Fibroblast of the conjunctiva (primary cell): ENCODE results near the gene PPM1F.
A peak's percentile ranks its signal among the peaks of the same experiment; 100 is the strongest.
"Not testable (repeated sequence)": the region's sequence is repeated elsewhere in the genome, so short reads cannot be mapped to it uniquely, and the experiment has no call there.

ENCODE experiments used
- DNase-seq: peaks from one replicate; pipeline ENCODE4 v3.0.0-alpha.2; 2010; ENCODE audit warnings: low read depth

Gene PPM1F

DNA sequence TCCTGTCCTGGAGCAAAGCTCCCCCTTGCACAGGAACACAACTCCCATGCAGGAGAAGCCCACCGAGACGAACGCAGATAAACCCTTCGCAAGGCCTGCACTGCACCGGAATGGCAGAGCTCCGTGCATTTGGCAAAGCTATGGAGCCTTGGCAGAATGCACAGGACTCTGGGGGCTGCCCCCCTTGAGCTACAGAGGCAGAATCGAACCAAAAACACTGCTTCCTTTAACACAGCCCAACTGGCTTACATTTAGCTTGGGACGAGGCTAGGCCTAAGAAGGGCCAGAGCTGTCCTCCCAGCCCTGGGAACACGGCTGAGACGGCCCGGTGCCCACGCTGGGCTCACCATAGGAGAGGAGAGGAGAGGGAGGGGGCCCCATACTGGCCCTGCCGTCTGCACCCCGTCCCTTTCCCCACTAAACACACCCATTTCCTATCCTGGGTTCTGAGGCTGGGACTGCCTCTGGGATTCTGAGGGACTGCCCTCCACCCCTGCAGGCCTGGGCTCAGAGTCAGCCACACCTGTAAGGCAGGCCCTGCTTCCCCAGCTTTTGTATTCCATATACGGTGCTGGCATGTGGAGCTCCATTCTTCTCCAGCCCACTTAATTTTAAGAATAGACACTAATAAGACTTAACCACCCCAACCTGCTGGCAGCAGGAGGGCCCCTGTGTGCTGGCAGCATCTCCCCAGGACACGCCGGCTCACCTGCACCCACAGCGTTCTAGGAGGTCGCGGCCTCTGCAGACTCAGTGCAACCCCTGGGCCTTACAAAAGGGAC lies 32.9 kb downstream of the PPM1F start:
- no peak for DNase-seq

DNA sequence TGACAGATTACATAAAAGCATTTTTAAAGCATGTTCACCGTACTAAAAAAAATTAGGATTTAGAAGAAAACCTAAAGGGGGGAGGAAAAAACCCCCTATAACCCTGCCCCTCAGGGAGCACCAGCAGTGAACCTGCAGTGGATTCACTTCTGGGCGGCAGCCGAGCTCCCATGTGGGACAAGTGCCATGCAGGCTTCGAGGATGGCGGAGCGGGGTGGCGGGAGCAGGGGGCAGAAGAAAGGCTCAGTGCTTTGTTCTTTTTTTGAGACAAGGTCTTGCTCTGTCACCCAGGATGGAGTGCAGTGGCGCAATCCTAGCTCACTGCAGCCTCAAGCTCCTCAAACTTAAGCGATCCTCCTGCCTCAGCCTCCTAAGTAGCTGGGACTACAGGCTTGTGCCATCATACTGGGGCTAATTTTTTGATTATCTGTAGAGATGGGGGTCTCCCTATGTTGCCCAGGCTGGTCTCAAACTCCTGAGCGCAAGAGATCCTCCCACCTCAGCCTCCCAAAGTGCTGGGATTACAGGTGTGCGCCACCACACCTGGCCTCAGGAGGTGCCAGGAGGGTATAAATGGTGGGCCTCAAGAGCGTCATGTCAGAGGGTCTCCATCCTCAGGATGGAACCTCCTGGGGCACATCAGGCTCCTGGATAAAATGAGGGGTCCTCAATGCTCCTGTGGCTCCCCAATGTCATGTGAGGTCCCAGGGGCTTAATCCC lies 34.0 kb downstream of the PPM1F start:
- DNase-seq = no peak

DNA sequence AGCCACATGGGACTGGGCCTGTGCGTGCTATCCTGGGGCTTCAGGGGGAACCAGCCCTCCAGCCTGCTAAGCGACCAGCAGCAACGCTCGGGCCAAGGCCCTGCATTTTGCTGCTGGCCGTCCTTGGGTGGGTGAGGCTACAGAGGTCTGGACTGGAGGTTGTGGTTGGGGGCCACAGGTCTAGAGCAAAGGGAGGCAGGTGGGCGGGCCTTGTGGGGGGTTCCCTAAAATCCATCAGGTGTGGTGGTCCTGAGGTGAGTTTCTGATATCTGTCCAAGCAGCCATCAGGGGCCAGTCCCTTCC lies 34.7 kb downstream of the PPM1F start:
- DNase-seq = no peak

DNA sequence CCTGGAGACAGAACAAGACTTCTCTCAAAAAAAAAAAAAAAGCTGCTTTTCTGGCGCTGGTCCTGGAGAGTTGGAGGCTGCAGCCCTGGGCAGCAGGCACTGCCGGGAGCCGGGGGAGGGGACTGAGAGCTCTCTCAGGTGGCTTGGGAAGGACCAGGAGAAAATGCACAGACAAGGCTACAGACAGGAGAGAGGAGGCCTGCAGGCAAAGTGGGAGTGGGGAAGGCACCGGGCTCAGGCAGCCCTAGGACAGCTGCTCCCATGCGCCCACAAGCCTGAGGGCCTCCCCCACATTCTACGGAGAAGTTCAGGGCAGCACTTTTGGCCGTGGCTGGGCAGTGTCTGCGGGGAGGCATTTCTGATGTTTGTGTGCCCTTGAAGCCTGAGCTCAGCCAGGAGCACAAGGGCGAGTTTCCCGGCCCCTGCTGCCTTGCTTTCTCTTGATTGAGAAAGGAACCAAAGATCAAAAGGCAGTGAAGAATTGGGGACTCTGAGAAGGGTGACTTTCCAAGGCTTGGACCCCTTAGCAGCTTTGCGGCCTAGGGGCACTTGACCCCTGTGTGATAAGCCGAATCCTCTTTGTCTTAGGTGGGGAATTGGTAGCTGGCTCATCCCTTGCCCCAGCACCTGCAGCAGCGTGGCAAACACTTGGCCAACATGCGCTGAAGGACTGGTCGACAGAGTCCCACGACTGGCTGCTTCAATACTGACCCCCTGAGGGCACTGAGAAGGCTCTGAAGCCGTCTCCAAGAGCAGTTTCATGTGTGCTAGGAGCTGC lies 35.3 kb downstream of the PPM1F start:
- peak; percentile 10 for DNase-seq

DNA sequence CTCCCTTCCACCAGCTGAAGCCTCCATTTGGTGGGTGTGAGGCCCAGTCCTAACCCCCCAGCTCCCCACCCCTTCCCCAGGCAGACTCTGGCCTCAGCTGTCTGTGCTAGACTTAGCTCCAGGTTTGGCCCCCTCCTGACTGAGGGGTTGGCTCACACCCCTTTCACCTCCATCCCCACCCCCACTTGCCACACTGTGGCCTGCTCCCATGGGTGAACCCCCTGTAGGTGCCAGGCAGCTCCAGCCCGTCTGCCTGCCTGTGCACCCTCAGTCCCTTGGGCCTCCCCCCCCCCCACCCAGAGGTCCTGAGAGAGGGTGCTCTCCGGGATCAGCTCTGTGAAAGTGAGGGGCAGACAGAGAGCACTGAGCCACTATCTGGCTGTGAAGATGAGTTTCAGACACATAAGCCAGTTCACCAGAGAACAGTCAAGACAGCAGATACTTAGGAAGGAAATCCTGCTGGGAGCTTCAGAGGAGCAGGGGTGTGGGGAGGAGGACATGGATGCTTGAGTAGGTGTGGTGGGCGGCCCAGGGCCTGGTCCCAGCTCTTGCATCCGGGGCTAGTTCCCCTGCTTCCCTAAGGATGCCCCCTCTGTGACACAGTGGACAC lies 36.2 kb downstream of the PPM1F start:
- DNase-seq = no peak

DNA sequence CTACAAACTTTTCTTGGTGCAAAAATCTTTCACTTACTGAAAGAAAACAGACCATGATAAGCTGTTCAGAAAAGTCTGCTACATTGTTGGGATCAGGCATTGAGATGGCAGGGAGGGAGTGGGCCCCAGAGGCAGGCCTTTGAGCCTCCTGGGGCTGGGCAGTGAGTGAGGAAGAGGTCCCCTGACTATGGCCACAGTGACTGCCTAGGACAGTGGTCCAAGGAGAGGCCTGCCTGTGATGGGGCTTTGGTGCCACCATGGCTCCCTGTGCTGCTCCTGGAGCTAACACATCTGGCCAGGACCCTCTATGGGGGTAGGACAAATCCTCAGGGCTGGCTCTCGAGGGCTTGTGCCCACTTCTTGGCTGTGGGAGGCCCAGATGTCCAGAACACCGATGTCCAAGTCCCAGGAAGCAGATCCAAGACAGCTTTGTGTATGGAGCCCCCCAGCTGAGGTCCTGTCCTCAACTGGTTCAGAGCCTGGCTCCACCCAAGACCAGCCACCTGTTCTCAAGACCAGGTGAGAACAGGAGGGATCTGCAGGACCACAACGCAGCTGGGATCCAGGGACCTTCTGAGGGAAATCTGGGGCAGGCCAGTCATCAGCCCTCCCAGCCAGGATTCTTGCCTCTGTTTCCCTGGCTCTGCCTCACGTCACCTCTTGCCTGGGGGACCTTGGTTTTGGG lies 36.9 kb downstream of the PPM1F start:
- DNase-seq = no peak

DNA sequence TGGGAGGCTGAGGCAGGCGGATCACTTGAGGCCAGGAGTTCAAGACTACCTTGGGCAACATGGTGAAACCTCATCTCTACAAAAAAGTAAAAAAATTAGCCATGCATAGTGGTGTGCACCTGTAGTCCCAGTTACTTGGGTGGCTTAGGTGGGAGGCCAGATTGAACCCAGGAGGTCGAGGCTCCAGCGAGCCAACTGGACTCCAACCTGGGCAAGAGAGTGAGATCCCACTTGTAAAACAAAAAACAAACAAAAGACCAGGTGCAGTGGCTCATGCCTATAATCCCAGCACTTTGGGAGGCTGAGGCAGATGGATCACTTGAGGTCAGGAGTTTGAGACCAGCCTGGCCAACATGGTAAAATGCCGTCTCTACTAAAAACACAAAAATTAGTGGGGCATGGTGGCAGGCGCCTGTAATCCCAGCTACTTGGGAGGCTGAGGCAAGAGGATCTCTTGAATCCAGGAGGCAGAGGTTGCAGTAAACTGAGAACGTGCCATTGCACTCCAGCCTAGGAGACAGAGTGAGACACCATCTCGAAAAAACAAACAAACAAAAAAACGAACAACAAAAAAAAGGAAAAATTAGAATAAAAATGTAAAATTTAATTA lies 38.5 kb downstream of the PPM1F start:
- not testable (repeated sequence) for DNase-seq

DNA sequence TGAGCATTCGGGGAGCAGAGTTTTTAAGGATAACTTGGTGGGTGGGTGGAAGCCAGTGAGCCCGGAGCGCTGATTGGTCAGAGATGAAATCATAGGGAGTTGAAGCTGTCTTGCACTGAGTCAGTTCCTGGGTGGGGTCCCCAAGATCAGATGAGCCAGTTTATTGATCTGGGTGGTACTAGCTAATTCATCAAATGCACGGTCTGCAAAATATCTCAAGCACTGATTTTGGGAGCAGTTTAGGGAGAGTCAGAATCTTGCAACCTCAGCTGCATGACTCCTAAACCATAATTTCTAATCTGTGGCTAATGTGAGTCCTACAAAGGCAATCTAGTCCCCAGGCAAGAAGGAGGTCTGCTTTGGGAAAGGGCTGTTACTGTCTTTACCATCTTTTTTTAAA lies 42.3 kb downstream of the PPM1F start:
- not testable (repeated sequence) for DNase-seq

DNA sequence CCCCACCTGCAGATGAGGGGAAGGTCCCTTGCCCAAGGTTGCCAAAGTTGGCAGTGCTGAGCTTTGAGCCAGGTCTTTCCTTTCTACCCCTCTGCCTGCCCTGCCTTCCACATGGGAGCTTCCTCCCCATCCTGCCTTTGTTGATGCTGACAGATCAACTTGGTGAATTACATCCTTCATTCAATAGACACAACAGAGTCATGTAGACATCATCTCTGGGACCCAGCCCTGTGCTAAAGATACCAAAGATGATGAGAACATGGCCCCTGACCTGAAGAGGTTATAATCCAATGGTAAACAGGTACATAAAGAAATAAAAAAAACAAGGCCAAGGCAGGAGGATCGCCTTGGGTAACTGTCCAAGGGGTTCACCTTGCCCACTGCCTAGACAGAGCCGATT lies 42.8 kb downstream of the PPM1F start:
- no peak for DNase-seq

DNA sequence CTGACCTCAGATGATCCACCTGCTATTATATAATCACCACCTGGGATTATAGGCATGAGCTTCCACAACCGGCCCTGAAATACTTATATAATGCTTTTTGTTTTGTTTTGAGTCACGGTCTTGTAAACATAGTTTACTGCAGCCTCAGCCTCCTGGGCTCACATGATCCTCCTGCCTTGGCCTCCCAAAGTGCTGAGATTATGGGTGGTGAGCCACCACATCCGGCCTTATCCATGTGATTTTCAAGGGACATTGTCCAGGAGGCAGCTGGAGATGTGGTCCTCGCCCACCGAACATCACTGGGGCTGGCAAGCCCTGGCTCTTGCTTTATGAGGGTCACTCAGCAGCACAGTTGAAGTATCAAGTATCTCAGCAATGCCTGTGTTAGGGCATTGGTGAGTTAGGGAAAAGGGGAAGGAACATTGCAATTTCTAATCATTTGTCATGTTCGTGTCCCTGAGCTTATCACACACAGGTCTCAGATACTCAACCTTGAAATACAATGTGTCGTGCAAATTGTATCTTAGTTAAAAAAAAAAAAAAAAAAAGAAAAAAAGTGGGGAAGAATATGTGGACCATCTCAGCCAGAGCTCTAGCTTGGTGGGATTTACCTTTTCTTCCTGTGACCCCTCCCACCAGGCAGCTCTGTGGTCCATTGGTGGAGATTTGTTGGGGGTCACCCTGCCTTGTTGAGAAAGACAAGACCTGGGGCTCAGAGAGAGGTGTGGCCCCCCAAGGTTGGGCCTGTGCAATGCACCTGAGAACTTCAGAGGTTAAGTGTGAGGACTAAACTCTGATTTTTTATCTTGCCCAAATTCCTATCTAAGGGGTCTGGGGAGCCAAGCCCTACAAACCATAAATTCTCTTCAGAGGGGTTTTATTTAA lies 44.8 kb downstream of the PPM1F start:
- no peak for DNase-seq

DNA sequence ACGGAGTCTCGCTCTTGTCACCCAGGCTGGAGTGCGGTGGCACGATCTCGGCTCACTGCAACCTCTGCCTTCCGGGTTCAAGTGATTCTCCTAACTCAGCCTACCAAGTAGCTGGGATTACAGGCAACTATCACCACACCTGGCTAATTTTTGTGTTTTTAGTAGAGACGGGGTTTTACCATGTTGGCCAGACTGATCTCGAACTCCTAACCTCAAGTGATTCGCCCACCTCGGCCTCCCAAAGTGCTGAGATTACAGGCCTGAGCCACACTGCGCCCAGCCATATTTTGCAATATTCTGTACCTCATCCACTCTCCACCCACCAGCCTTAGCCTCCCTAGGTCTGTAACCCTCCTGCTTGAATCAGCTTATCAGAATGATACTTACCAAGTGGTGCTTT lies 47.4 kb downstream of the PPM1F start:
- not testable (repeated sequence) for DNase-seq

DNA sequence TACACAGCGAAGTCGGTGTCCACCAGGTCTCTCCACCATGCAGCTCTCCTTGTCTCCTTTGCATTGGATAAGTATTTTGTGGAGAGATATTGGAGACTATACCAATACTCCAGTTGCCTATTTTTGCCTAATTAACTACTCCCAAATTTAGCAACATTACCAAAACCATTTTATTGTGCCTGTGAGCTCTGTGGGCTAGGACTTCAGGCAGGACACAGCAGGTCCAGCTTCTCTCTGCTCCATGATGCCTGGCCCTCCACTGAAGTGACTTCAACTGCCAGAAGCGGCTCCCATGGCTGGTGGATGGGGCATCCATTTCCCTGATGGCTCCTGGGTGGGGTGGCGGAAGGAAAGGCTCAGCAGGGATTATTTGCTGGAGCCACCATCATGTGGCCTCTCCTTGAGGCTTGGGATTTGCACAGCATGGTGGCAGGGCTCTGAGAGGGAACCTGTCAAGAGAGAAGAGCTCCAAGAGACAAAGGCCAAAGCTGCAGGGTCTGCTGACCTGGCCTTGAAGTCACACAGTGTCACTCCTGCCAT lies 48.3 kb downstream of the PPM1F start:
- DNase-seq = no peak

DNA sequence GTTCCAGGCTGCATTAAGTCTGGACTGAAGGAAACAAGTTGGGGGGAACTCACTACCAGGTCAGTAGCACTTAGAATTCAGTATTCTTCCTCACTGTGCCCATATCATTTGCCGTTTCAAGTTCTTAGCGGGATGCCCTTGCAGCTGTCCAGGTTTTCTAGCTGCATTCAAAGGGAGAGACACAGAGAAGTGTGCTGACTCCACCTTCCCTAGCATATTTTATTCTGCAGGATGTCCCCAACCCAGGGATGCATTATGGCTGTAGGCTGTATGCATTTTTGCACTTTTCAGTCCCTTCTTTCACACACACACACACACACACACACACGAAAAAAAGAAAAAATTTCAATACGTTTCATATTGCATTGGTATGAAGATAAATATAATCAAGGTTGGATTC lies 49.4 kb downstream of the PPM1F start:
- DNase-seq = no peak

DNA sequence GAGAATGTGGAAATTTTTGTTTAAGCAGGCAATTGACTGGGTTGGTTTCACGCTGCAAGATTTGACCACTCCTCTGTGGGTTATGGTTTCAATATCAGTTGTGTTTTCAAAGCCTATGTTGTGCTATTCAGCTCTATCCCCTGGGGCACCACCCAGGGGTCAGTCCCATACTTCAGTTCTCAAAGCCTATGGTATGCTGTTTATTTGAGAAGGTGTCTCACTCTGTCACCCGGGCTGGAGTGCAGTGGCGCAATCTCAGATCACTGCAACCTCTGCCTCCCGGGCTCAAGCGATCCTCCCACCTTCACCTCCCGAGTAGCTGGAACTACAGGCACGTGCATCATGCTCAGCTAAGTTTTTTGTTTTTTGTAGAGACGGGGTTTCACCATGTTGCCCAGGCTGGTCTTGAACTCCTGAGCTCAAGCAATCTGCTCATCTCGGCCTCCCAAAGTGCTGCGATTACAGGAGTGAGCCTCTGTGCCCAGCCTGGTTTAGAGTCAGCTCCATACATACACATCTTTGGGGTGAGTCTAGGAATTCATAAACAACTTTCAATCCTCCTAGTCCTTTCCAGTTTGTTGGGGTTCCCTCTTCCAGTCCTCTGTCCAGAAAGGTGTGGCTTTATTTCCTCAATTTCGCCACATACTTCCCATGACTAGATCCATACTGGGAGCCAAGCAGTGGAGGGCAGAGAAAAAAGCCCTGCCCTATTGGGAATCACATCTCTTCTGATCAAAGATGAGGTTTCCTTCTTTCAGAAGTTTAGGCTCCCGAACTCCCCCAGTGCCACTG lies 50.2 kb downstream of the PPM1F start:
- no peak for DNase-seq

DNA sequence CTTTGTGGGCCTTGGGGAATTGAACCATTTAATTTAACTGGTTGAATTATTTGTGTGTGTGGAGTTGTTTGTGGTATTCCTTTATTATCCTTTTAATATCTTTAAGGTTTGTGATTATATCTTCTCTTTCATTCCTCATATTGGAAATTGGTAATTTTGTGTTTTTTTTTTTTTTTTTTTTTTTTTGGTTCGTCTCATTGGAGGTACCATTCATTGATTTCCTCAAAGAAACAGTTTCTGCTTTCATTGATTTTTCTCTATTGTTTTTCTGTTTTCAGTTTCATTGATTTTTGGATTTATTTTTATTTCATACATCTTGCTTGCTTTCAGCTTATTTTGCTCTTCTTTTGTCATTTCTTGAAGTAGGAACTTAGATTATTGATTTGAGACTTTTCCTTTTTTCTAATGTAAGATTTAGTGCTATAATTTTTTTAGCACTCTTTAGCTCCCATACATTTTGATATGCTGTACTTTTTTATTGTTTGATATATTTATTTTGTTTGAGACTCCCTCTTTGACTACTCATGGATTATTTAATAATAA lies 54.2 kb downstream of the PPM1F start:
- no peak for DNase-seq

DNA sequence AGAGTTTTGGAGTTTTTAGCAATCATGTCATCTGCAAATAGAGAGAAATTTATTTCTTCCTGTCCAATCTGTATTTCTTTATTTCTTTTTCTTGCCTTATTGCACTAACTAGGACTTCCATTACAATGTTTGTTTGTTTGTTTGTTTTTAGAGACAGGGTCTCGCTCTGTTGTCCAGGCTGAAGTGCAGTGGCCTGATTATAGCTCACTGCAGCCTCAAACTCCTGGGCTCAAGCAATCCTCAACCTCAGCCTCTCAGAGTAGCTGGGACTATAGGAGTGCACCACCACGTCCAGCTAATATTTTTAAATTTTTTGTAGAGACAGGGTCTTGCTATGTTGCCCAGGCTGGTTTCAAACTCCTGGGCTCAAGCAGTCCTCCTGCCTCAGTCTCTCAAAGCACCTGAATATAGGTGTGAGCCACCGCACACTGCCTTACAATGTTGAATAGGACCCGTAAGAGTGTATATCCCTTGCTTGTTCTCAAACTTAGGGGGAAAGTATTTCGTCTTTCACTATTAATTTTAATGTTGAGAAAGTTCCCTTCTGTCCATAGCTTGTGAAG lies 55.6 kb downstream of the PPM1F start:
- no peak for DNase-seq

DNA sequence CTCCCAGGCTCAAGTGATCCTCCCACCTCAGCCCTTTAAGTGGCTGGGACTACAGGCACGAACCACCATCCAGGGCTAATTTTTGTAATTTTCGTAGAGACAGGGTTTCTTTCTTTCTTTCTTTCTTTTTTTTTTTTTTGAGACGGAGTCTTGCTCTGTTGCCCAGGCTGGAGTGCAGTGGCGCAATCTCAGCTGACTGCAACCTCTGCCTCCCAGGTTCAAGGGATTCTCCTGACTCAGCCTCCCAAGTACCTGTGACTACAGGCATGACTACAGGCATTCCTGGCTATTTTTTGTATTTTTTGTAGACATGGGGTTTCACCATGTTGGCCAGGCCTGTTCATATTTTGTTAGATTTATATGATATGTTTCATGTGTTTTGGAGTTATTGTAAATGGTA lies 56.4 kb downstream of the PPM1F start:
- not testable (repeated sequence) for DNase-seq

DNA sequence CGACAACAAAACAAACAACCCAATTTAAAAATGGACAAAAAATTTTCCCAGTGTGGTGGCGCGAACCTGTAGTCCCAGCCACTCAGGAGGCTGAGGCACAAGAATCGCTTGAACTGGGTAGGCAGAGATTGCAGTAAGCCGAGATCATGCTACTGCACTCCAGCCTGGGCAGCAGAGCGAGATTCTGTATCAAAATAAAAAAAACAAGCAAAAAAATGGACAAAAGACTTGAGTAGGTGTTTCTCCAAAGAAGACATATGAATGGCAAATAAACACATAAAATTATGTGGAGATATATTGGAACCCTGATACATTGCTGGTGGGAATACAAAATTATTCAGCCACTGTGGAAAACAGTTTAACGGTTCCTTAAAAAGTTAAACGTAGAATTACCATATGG lies 57.8 kb downstream of the PPM1F start:
- no peak for DNase-seq
